ENCODE data around the gene LAGE3. TPM values are rescaled to one million over a fixed set of nuclear protein-coding genes. Genes with fewer than 3 reads are reported as not detected.

The LAGE3 gene
- total and polyA plus RNA-seq, 2 of the 13 experiments (the other 11 are each of a cell fraction or from before 2014, with no cell fraction given): 7.6 to 12.7 TPM

- no peak for TF ChIP-seq ZNF281 (CRISPR knock-in tag; IDR thresholded peaks at IDR 0.05; ENCODE audit: borderline replicate concordance)
- no peak for TF ChIP-seq DMTF1 (CRISPR knock-in tag; IDR thresholded peaks at IDR 0.05)
- TF ChIP-seq RBM39 (IDR thresholded peaks at IDR 0.05; ENCODE audit: low read depth, low read length, poor library complexity, severe bottlenecking): no peak
- no peak for TF ChIP-seq ASH2L (IDR thresholded peaks at IDR 0.05; ENCODE audit: insufficient read length, low read depth, low read length)
- TF ChIP-seq PRDM10 (CRISPR knock-in tag; IDR thresholded peaks at IDR 0.05; ENCODE audit: low read depth): no peak
- TF ChIP-seq LCORL (IDR thresholded peaks at IDR 0.05): no peak
- no peak for TF ChIP-seq LCORL (CRISPR knock-in tag; IDR thresholded peaks at IDR 0.05)
- TF ChIP-seq ZNF556 (CRISPR knock-in tag; IDR thresholded peaks at IDR 0.05; ENCODE audit: borderline replicate concordance): no peak
- no peak for TF ChIP-seq IKZF1 (IDR thresholded peaks at IDR 0.05)
- no peak for TF ChIP-seq JUND (CRISPR knock-in tag; IDR thresholded peaks at IDR 0.05)
- TF ChIP-seq XRCC5 (optimal IDR thresholded peaks at IDR 0.05; ENCODE audit: low read length): no peak
- TF ChIP-seq ZNF564 (CRISPR knock-in tag; IDR thresholded peaks at IDR 0.05): no peak
- peak; percentile 54; the same call in 1 of the 2 replicates for TF ChIP-seq GATAD2A (CRISPR knock-in tag; IDR thresholded peaks at IDR 0.05)
- no peak for TF ChIP-seq KMT2B (CRISPR knock-in tag; IDR thresholded peaks at IDR 0.05)
- no peak for TF ChIP-seq CAMTA2 (CRISPR knock-in tag; IDR thresholded peaks at IDR 0.05; ENCODE audit: borderline replicate concordance)
- no peak for TF ChIP-seq THRA (CRISPR knock-in tag; IDR thresholded peaks at IDR 0.05; ENCODE audit: borderline replicate concordance)
Measured at GRCh38 chrX:154517101-154517781, 38.2 kb upstream of the LAGE3 start (continued).
